H1 (cell line): ENCODE data around the gene AIFM2. TPM values are rescaled to one million over a fixed set of nuclear protein-coding genes. Genes with fewer than 3 reads are reported as not detected.
A peak's percentile ranks its signal among the peaks of the same experiment; 100 is the strongest.

Source experiments
- CTCF ChIA-PET: fragments of 300-600 bp; sonication (Branson Sonifier 250); formaldehyde crosslinking; loops from one replicate; lab custom pipeline; 2021; ENCODE audit not compliant: partially characterized antibody; lab: Charles Lee
- POLR2A ChIA-PET: fragments of 300-600 bp; sonication (Branson Sonifier 250); formaldehyde crosslinking; loops from one replicate; lab custom pipeline; 2021; ENCODE audit warnings: inconsistent platforms; ENCODE audit not compliant: partially characterized antibody; lab: Charles Lee
- DNase-seq, 2 experiments: peaks; one replicate each; pipeline versions ENCODE4 v3.0.0 to v3.0.0-alpha.2; 2010 to 2022; ENCODE audit warnings: low spot score in 2 of 2, low read depth in 1 of 2, mixed read lengths in 1 of 2
- FAIRE-seq: peaks from 2 replicates; lab custom pipeline; 2011; peaks lifted over from hg19 to GRCh38; lab: Jason Lieb, UNC
- H2AFZ ChIP-seq: 2 replicates; pipeline ENCODE4 v1.8.1; 2012; ENCODE audit warnings: low read length, inconsistent platforms
- H2AK5ac ChIP-seq: 2 replicates; pipeline ENCODE4 v1.6.1; 2013; ENCODE audit warnings: low read depth, low read length
- H2BK120ac ChIP-seq: replicated peaks from 2 replicates; pipeline ENCODE3; 2013; ENCODE audit warnings: low read depth, low read length, inconsistent platforms
- H2BK12ac ChIP-seq: 2 replicates; pipeline ENCODE4 v1.6.1; 2013; ENCODE audit warnings: low read depth, low read length
- H2BK15ac ChIP-seq: 2 replicates; pipeline ENCODE4 v1.6.1; 2013; ENCODE audit warnings: low read length
- H2BK20ac ChIP-seq: 2 replicates; pipeline ENCODE4 v1.6.1; 2013; ENCODE audit warnings: low read length
- H2BK5ac ChIP-seq: 2 replicates; pipeline ENCODE4 v1.6.1; 2013; ENCODE audit warnings: low read depth, low read length
- H3K14ac ChIP-seq: 2 replicates; pipeline ENCODE4 v1.6.1; 2013; ENCODE audit warnings: inconsistent platforms; ENCODE audit not compliant: insufficient read length
- H3K18ac ChIP-seq: 2 replicates; pipeline ENCODE4 v1.6.1; 2013; ENCODE audit warnings: low read length; ENCODE audit errors: extremely low read depth
- H3K23ac ChIP-seq: 2 replicates; pipeline ENCODE4 v1.6.1; 2013; ENCODE audit warnings: inconsistent platforms; ENCODE audit not compliant: insufficient read length
- H3K23me2 ChIP-seq: 2 replicates; pipeline ENCODE4 v1.6.1; 2013; ENCODE audit warnings: low read depth, low read length
- H3K27ac ChIP-seq: 2 replicates; pipeline ENCODE4 v1.6.1; 2011; ENCODE audit warnings: low read depth, low read length, inconsistent platforms
- H3K27me3 ChIP-seq, 4 experiments: replicated peaks in 1 of 4; 1 replicate in 1 of 4; 2 replicates in 3 of 4; pipeline versions ENCODE4 v1.6.1 to v1.8.1; 2011 to 2013; ENCODE audit warnings: low read length in 3 of 4, mild to moderate bottlenecking in 3 of 4, inconsistent platforms in 2 of 4, mixed read lengths in 2 of 4, moderate library complexity in 1 of 4; ENCODE audit not compliant: control insufficient read depth in 3 of 4, insufficient read depth in 3 of 4; ENCODE audit errors: extremely low read depth in 1 of 4
- H3K36me3 ChIP-seq, 4 experiments: 2 replicates each; pipeline versions ENCODE4 v1.6.1 to v1.8.1; 2011 to 2013; ENCODE audit warnings: mild to moderate bottlenecking in 4 of 4, low read length in 3 of 4, moderate library complexity in 2 of 4, control low read depth in 1 of 4, inconsistent platforms in 1 of 4; ENCODE audit not compliant: insufficient read depth in 4 of 4, control insufficient read depth in 2 of 4
- H3K4ac ChIP-seq: replicated peaks from 2 replicates; pipeline ENCODE3; 2013; ENCODE audit warnings: low read length, low read depth, mixed read lengths, inconsistent platforms; ENCODE audit not compliant: insufficient read length
- H3K4me1 ChIP-seq, 4 experiments: replicated peaks in 1 of 4; 1 replicate in 1 of 4; 2 replicates in 3 of 4; pipeline versions ENCODE4 v1.6.1 to v1.8.1; 2011 to 2013; ENCODE audit warnings: low read length in 3 of 4, inconsistent platforms in 2 of 4, mixed read lengths in 1 of 4; ENCODE audit not compliant: insufficient read depth in 4 of 4, control insufficient read depth in 3 of 4
- H3K4me2 ChIP-seq, 2 experiments: 2 replicates each; pipeline versions ENCODE4 v1.6.1 to v1.8.1; 2011 to 2013; ENCODE audit warnings: low read depth in 2 of 2, low read length in 2 of 2, control low read depth in 1 of 2, inconsistent platforms in 1 of 2, mild to moderate bottlenecking in 1 of 2; ENCODE audit not compliant: insufficient read depth in 1 of 2
- H3K4me3 ChIP-seq, 4 experiments: fragments of 200-600, 300-600 bp in 1 of 4; sonication (generic), shearing (Covaris generic), sonication (Bioruptor Twin) in 1 of 4; 2 replicates each; pipeline versions ENCODE4 v1.5.1 to v1.8.1; 2011 to 2016; ENCODE audit warnings: low read length in 4 of 4, low read depth in 3 of 4, control low read depth in 2 of 4, inconsistent platforms in 2 of 4, mild to moderate bottlenecking in 2 of 4, mixed read lengths in 1 of 4, moderate library complexity in 1 of 4; ENCODE audit not compliant: insufficient read depth in 2 of 4; ENCODE audit errors: extremely low read depth in 1 of 4
- H3K56ac ChIP-seq: replicated peaks from 2 replicates; pipeline ENCODE3; 2013; ENCODE audit warnings: low read depth, mild to moderate bottlenecking, mixed read lengths, low read length, inconsistent platforms; ENCODE audit not compliant: insufficient read length
- H3K79me1 ChIP-seq: 2 replicates; pipeline ENCODE4 v1.6.1; 2013; ENCODE audit warnings: low read depth, low read length, control low read depth
- H3K79me2 ChIP-seq, 2 experiments: 2 replicates each; pipeline versions ENCODE4 v1.6.1 to v1.8.1; 2012 to 2013; ENCODE audit warnings: low read length in 2 of 2, mild to moderate bottlenecking in 2 of 2, inconsistent platforms in 1 of 2; ENCODE audit not compliant: insufficient read depth in 2 of 2, control insufficient read depth in 1 of 2
- H3K9ac ChIP-seq, 4 experiments: replicated peaks in 1 of 4; 1 replicate in 1 of 4; 2 replicates in 3 of 4; pipeline versions ENCODE4 v1.6.1 to v1.8.1; 2011 to 2013; ENCODE audit warnings: low read depth in 3 of 4, low read length in 3 of 4, control low read depth in 2 of 4, mild to moderate bottlenecking in 2 of 4, moderate library complexity in 2 of 4, inconsistent platforms in 1 of 4; ENCODE audit errors: extremely low read depth in 1 of 4
- H3K9me3 ChIP-seq, 2 experiments: 2 replicates each; pipeline versions ENCODE4 v1.6.1 to v1.8.1; 2012 to 2013; ENCODE audit warnings: mild to moderate bottlenecking in 2 of 2, moderate library complexity in 2 of 2, control low read depth in 1 of 2, inconsistent platforms in 1 of 2, low read depth in 1 of 2, low read length in 1 of 2, mixed read lengths in 1 of 2; ENCODE audit not compliant: insufficient read depth in 2 of 2
- H4K20me1 ChIP-seq, 2 experiments: replicated peaks in 1 of 2; 2 replicates each; pipeline versions ENCODE3 to v1.8.1; 2011 to 2013; ENCODE audit warnings: inconsistent platforms in 2 of 2, low read length in 2 of 2, mild to moderate bottlenecking in 1 of 2; ENCODE audit not compliant: insufficient read depth in 2 of 2, control insufficient read depth in 1 of 2
- H4K5ac ChIP-seq: 2 replicates; pipeline ENCODE4 v1.6.1; 2013; ENCODE audit warnings: low read length, low read depth, mixed read lengths, inconsistent platforms; ENCODE audit not compliant: insufficient read length
- H4K8ac ChIP-seq: 2 replicates; pipeline ENCODE4 v1.8.0; 2013; ENCODE audit warnings: mild to moderate bottlenecking, moderate library complexity, low read length, inconsistent platforms; ENCODE audit not compliant: insufficient read depth; ENCODE audit errors: extremely low read depth
- H4K91ac ChIP-seq: replicated peaks from 2 replicates; pipeline ENCODE3; 2013; ENCODE audit warnings: low read length, mixed read lengths, inconsistent platforms; ENCODE audit not compliant: insufficient read length
- CTCF ChIP-seq, 3 experiments: IDR thresholded peaks; 1 replicate in 2 of 3; 2 replicates in 1 of 3; pipeline versions ENCODE4 v1.5.1 to v1.6.1; 2011; ENCODE audit warnings: low read length in 3 of 3, mild to moderate bottlenecking in 3 of 3, inconsistent platforms in 2 of 3, low read depth in 1 of 3, moderate library complexity in 1 of 3; ENCODE audit not compliant: insufficient read depth in 1 of 3; ENCODE audit errors: control extremely low read depth in 1 of 3
- MAX ChIP-seq: IDR thresholded peaks from 2 replicates; pipeline ENCODE4 v1.6.1; 2012; ENCODE audit warnings: inconsistent platforms
- RNF2 ChIP-seq: fragments of 200-900, 300-1000 bp; sonication (generic); IDR thresholded peaks from 2 replicates; pipeline ENCODE4 v1.7.1; 2016; ENCODE audit warnings: borderline replicate concordance, low read depth, mild to moderate bottlenecking, antibody characterized with exemption, low read length; ENCODE audit not compliant: poor library complexity, severe bottlenecking; ENCODE audit errors: missing control alignments
- SRF ChIP-seq: IDR thresholded peaks from 2 replicates; pipeline ENCODE4 v1.6.1; 2011; ENCODE audit warnings: mild to moderate bottlenecking, low read depth, low read length, moderate library complexity
- YY1 ChIP-seq: IDR thresholded peaks from 2 replicates; pipeline ENCODE4 v1.6.1; 2011; ENCODE audit warnings: low read depth, mild to moderate bottlenecking, low read length
- WGBS, 2 experiments: shearing (Covaris generic) in 1 of 2; methylation state at CpG; one replicate each; pipeline versions ENCODE4 v1.1.6 to v1.1.7; 2013 to 2015; ENCODE audit warnings: low lambda C conversion rate in 2 of 2, mixed read lengths in 2 of 2, inconsistent platforms in 1 of 2, low coverage in 1 of 2, missing lambda C conversion rate in 1 of 2; ENCODE audit not compliant: insufficient replicate concordance in 2 of 2, insufficient coverage in 1 of 2, insufficient read length in 1 of 2; ENCODE audit errors: extremely low coverage in 1 of 2, missing lambda C conversion rate in 1 of 2; 5-methylcytosine and 5-hydroxymethylcytosine counted together
- polyA plus RNA-seq, 7 experiments: library from polyadenylated mRNA; depleted of rRNA in 3 of 7; stranded (reverse) in 5 of 7; unstranded in 2 of 7; fragments of >200 nt in 5 of 7; fragments of 200-250 nt in 2 of 7; gene quantifications; 1 replicate in 5 of 7; 2 replicates in 1 of 7; 4 replicates in 1 of 7; pipeline versions ENCODE4 v1.2.1 to v1.2.3, GENCODE V29; 2011 to 2013; ENCODE audit warnings: missing spikeins in 2 of 7, mixed read lengths in 2 of 7
- total RNA-seq: library from RNA; stranded (reverse); fragmentation: NEBNext Ultra II Directional; extraction: Animal tissue kit (Norgen Biotek cat#: 25700); gene quantifications from 2 replicates; pipeline ENCODE4 v1.2.1, GENCODE V29; 2021
- TF ChIP-seq, protein P1 (sequence below): IDR thresholded peaks from 2 replicates; pipeline ENCODE4 v1.6.1; 2012; ENCODE audit warnings: inconsistent platforms

The AIFM2 gene
- total and polyA plus RNA-seq, 2 of the 8 experiments (the other 6 are each of a cell fraction or from before 2014, with no cell fraction given), result 4.0 TPM

DNA sequence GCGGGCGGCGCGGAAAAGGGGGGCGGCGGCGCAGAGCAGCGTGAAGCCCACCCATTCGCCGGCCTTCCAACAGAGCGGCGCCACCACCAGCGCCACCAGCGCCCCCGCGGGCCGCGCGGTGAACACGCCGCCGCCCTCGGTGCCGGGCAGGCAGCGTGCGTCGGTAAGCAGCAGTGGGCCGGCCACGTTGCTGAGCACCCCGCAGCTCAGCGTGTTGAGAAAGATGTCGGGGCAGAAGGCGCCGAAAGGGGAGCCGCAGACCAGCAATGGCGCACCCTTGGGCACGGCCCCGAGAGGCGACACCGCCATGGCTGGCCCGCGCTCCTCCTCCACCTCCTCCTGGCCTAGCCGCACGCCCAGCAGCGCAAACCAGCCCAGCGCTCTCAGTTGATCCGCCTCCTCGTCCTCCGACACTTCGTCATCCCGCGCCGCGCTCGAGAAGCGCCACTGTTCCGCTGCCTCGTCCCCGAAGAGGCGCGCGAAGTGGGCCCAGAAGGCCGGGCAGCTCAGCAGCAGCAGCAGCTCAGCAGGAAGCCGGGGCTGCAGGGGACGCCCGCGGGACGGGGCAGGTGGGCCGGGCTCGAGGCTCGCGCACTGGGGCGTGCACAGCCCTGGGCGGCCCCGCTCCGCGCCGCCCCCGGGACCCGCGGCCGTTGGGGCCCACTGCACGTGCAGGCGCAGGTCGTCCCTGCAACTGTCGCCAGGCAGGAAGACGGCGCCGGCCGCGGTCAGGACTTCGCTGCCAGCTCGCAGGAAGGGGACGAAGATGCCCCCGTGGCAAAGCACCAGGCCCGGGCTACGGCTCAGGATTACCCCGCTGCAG, 13.3 kb upstream of the AIFM2 start:
- peak overlapping the region; percentile 86 for H3K18ac ChIP-seq
- DNase-seq (peak in 1 of 2 experiments; percentile 81), FAIRE-seq (no peak)
- H3K79me2 ChIP-seq, result no peaks in the 10 kb centered on the region; a peak in 1 of 4 replicates
- H2BK12ac ChIP-seq, result peak overlapping the region; percentile 50; the same call in 1 of the 2 replicates
- H4K20me1 ChIP-seq, result peaks cover 3 to 7% of the 10 kb centered on the region in 2 experiments
- H2BK5ac ChIP-seq, result peak overlapping the region; percentile 71; the same call in 1 of the 2 replicates
- H3K56ac ChIP-seq, result peak overlapping the region; percentile 75
- H2AFZ ChIP-seq, result no peak overlapping the region; the same call in 1 of the 2 replicates
- peak overlapping the region; percentile 95 for H4K91ac ChIP-seq
- no peak overlapping the region for H3K4ac ChIP-seq
- H3K23ac ChIP-seq, result no peak overlapping the region
- ChIA-PET CTCF (interaction anchor here (0.6 to 10.4 kb wide), 49 partner anchors 8 to 1508 kb away, joined by 3 to 123 read pairs (median 4); partner anchors contain the start of genes MACROH2A2 and SAR1A), POLR2A (interaction anchor here (0.6 to 3.2 kb wide), 26 partner anchors 10 to 391 kb away, joined by 3 to 31 read pairs (median 4); partner anchors contain the start of genes AIFM2 and SAR1A)
- H3K9me3 ChIP-seq, result no peaks in the 10 kb centered on the region
- H3K23me2 ChIP-seq, result peaks cover 12% of the 10 kb centered on the region
- peak overlapping the region; percentile 76 to 92 for H3K4me2 ChIP-seq
- peaks cover 3 to 9% (median 6%) of the 10 kb centered on the region in 4 experiments; a peak in 3 of 7 replicates for H3K4me1 ChIP-seq
- H3K4me3 ChIP-seq, result peak overlapping the region; percentile 51 to 70 (median 59)
- no peak overlapping the region for H3K14ac ChIP-seq
- WGBS, 2 experiments, result 2% methylated on average over 78 of the region's 98 CpGs; no CpG with 5 or more reads in 1 of the 2 experiments
- peak overlapping the region; percentile 62; the same call in 1 of the 2 replicates for H3K27ac ChIP-seq
- H2AK5ac ChIP-seq, result no peak overlapping the region
- H2BK20ac ChIP-seq, result no peak overlapping the region
- peaks cover 3% of the 10 kb centered on the region; the same call in 1 of the 2 replicates for H3K79me1 ChIP-seq
- H3K36me3 ChIP-seq, result peaks cover 0 to 7% (median 1%) of the 10 kb centered on the region in 4 experiments; a peak in 2 of 8 replicates
- H2BK15ac ChIP-seq, result no peak overlapping the region; the same call in 1 of the 2 replicates
- H3K9ac ChIP-seq, result peak overlapping the region; percentile 76 to 89 (median 82)
- H3K27me3 ChIP-seq, result peaks cover 0 to 8% (median 4%) of the 10 kb centered on the region in 4 experiments; a peak in 3 of 7 replicates
- H2BK120ac ChIP-seq, result no peak overlapping the region
- H4K5ac ChIP-seq, result peak overlapping the region; percentile 56
- H4K8ac ChIP-seq, result peak overlapping the region; percentile 96
- TF ChIP-seq, protein P1, sequence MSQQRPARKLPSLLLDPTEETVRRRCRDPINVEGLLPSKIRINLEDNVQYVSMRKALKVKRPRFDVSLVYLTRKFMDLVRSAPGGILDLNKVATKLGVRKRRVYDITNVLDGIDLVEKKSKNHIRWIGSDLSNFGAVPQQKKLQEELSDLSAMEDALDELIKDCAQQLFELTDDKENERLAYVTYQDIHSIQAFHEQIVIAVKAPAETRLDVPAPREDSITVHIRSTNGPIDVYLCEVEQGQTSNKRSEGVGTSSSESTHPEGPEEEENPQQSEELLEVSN, result peak; percentile 71
- TF ChIP-seq YY1 (peak; percentile 76), RNF2 (peak; percentile 10), CTCF (IDR thresholded peaks at IDR 0.05; ENCODE audit: control extremely low read depth in 1 of 3, insufficient read depth in 1 of 3, low read depth in 1 of 3, low read length in 3 of 3) (peak; percentile 53 to 93 (median 54)), SRF (no peak), MAX (peak; percentile 83)
